Nephron progenitor cell (in vitro differentiated cells): Measurements from ENCODE around the gene RBMS1.
"Not testable (repeated sequence)": the region's sequence is repeated elsewhere in the genome, so short reads cannot be mapped to it uniquely, and the experiment has no call there.

Experiments used
- DNase-seq: peaks from one replicate; pipeline ENCODE4 v3.0.0; 2021
- H3K27ac Mint-ChIP-seq: 2 replicates; pipeline ENCODE4 v1.8.0; 2021; ENCODE audit warnings: mild to moderate bottlenecking, moderate library complexity, mixed read lengths
- H3K27me3 Mint-ChIP-seq: 2 replicates; pipeline ENCODE4 v1.8.0; 2021; ENCODE audit warnings: mild to moderate bottlenecking, low read depth, mixed read lengths; ENCODE audit not compliant: poor library complexity
- H3K36me3 Mint-ChIP-seq: 2 replicates; pipeline ENCODE4 v1.8.0; 2021; ENCODE audit warnings: low read depth, mixed read lengths
- H3K4me1 Mint-ChIP-seq: 2 replicates; pipeline ENCODE4 v1.8.0; 2021; ENCODE audit warnings: mixed read lengths
- H3K4me3 Mint-ChIP-seq: 2 replicates; pipeline ENCODE4 v1.8.0; 2021; ENCODE audit warnings: mild to moderate bottlenecking, moderate library complexity, mixed read lengths
- H3K9me3 Mint-ChIP-seq: 2 replicates; pipeline ENCODE4 v1.8.0; 2021; ENCODE audit warnings: mild to moderate bottlenecking, moderate library complexity, mixed read lengths
- TF ChIP-seq, protein P1 (sequence below): fragments of 200-600 bp; sonication (generic); IDR thresholded peaks from 2 replicates; pipeline ENCODE4 v1.5.0; 2021; ENCODE audit warnings: antibody characterized with exemption

The RBMS1 gene

GRCh38 chr2:160450486-160450885 lies 43.1 kb downstream of the RBMS1 start:
- Mint-ChIP-seq H3K27me3 (no peaks in the 10 kb centered on the region), H3K9me3 (peaks cover 39% of the 10 kb centered on the region), H3K36me3 (peaks cover 55% of the 10 kb centered on the region), H3K4me3 (no peak overlapping the region), H3K4me1 (peaks cover 5% of the 10 kb centered on the region), H3K27ac (no peak overlapping the region)
- DNase-seq = no peak
- TF ChIP-seq, protein P1, sequence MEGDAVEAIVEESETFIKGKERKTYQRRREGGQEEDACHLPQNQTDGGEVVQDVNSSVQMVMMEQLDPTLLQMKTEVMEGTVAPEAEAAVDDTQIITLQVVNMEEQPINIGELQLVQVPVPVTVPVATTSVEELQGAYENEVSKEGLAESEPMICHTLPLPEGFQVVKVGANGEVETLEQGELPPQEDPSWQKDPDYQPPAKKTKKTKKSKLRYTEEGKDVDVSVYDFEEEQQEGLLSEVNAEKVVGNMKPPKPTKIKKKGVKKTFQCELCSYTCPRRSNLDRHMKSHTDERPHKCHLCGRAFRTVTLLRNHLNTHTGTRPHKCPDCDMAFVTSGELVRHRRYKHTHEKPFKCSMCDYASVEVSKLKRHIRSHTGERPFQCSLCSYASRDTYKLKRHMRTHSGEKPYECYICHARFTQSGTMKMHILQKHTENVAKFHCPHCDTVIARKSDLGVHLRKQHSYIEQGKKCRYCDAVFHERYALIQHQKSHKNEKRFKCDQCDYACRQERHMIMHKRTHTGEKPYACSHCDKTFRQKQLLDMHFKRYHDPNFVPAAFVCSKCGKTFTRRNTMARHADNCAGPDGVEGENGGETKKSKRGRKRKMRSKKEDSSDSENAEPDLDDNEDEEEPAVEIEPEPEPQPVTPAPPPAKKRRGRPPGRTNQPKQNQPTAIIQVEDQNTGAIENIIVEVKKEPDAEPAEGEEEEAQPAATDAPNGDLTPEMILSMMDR = no peak

DNA sequence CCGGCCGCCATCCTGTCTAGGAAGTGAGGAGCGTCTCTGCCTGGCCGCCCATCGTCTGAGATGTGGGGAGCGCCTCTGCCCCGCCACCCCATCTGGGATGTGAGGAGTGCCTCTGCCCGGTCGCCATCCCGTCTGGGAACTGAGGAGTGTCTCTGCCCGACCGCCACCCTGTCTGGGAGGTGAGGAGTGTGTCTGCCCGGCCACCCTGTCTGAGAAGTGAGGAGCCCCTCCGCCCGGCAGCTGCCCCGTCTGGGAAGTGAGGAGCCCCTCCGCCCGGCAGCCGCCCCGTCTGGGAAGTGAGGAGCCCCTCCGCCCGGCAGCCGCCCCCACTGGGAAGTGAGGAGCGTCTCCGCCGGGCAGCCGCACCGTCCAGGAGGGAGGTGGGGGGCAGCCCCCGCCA lies 44.8 kb downstream of the RBMS1 start:
- not testable (repeated sequence) for H3K27me3 Mint-ChIP-seq, H3K4me1 Mint-ChIP-seq, H3K27ac Mint-ChIP-seq, DNase-seq, H3K4me3 Mint-ChIP-seq
- H3K36me3 Mint-ChIP-seq = peaks cover 63% of the 10 kb centered on the region
- peaks cover 50% of the 10 kb centered on the region for H3K9me3 Mint-ChIP-seq

DNA sequence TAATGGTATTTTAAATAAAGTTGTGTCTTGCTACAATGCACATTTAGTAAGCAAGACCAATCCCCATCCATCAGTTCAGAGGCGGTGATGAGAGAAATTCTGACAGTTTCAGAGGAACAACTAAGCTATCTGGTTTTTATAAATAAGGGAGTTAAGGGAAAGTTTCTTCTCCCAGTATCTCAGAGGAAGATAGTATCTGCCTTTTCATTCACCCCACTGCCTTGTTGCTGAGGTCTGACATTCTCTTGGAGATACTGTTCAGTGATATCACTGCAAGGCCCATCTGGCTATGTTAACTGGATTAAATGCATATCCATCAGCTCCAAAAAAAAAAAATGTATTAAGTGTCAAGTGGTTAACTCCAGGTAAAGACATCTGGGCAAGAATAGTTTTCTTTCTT lies 47.9 kb downstream of the RBMS1 start:
- peaks cover 88% of the 10 kb centered on the region for H3K36me3 Mint-ChIP-seq
- H3K27me3 Mint-ChIP-seq = no peaks in the 10 kb centered on the region
- H3K4me1 Mint-ChIP-seq = no peaks in the 10 kb centered on the region
- H3K4me3 Mint-ChIP-seq = no peak overlapping the region
- TF ChIP-seq, protein P1 = no peak
- peaks cover 78% of the 10 kb centered on the region for H3K9me3 Mint-ChIP-seq
- no peak for DNase-seq
- H3K27ac Mint-ChIP-seq = no peak overlapping the region

DNA sequence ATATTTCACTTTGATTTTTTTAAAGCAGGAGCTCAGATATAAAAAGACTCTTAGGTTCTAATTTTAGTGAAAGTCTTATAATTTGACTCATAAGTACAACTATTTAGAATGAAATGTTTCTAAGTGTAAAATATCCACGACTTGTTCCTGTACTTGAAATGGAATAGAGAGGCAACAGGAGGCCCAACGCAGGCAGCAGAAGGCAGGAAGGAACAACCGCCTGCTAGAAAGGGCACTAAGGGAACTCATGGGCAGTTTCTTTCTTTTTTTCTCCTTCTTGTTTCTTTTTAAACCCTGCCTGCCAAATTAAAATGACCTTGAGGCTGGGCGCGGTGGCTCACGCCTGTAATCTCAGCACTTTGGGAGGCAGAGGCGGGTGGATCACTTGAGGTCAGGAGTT lies 51.0 kb downstream of the RBMS1 start:
- H3K4me1 Mint-ChIP-seq = no peaks in the 10 kb centered on the region
- no peak overlapping the region for H3K4me3 Mint-ChIP-seq
- no peak overlapping the region for H3K27ac Mint-ChIP-seq
- H3K9me3 Mint-ChIP-seq = peaks cover 76% of the 10 kb centered on the region
- TF ChIP-seq, protein P1 = no peak
- no peak for DNase-seq
- H3K27me3 Mint-ChIP-seq = no peaks in the 10 kb centered on the region
- peaks cover 84% of the 10 kb centered on the region for H3K36me3 Mint-ChIP-seq

DNA sequence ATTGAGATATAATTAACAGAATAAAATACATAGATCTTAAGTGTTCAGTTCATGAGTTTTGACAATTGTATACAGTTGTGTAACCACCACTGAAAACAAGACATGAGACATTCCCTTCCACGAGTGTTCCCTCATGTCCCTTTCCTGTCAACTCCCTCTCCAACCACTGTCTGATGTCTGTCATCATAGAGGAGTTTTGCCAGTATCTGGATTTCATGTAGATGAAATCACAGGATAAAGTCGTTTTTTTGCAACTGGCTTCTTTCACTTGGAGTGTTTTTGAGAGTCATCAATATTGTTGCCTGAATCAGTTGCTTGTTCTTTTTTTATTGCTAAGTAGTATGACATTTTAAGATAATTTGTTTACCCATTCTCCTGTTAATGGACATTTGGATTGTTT lies 52.7 kb downstream of the RBMS1 start:
- DNase-seq = no peak
- TF ChIP-seq, protein P1 = no peak
- Mint-ChIP-seq H3K36me3 (peaks cover 81% of the 10 kb centered on the region), H3K27ac (no peak overlapping the region), H3K4me1 (no peaks in the 10 kb centered on the region), H3K4me3 (no peak overlapping the region), H3K27me3 (peaks cover 2% of the 10 kb centered on the region), H3K9me3 (peaks cover 65% of the 10 kb centered on the region)

DNA sequence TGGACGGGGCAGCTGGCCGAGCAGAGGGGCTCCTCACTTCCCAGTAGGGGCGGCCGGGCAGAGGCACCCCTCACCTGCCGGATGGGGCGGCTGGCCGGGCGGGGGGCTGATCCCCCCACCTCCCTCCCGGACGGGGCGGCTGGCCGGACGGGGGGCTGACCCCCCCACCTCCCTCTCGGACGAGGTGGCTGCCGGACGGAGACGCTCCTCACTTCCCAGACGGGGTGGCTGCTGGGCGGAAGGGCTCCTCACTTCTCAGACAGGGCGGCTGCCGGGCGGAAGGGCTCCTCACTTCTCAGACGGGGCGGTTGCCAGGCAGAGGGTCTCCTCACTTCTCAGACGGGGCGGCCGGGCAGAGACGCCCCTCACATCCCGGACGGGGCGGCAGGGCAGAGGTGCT lies 54.6 kb downstream of the RBMS1 start:
- H3K4me1 Mint-ChIP-seq = not testable (repeated sequence)
- H3K9me3 Mint-ChIP-seq = peaks cover 53% of the 10 kb centered on the region
- peaks cover 66% of the 10 kb centered on the region for H3K36me3 Mint-ChIP-seq

GRCh38 chr2:160437273-160437672 lies 56.3 kb downstream of the RBMS1 start:
- Mint-ChIP-seq H3K27me3 (peaks cover 2% of the 10 kb centered on the region), H3K4me1 (no peaks in the 10 kb centered on the region), H3K4me3 (no peak overlapping the region), H3K9me3 (peaks cover 37% of the 10 kb centered on the region), H3K36me3 (peaks cover 53% of the 10 kb centered on the region), H3K27ac (no peak overlapping the region)
- TF ChIP-seq, protein P1 = no peak
- DNase-seq = no peak

More for the DNA sequence above, 54.6 kb downstream of the RBMS1 start:
- H3K27ac Mint-ChIP-seq, DNase-seq, H3K4me3 Mint-ChIP-seq, H3K27me3 Mint-ChIP-seq: not testable (repeated sequence)
